AG04450 (cell line): ENCODE results near the gene TMCC1. TPM values are rescaled to one million over a fixed set of nuclear protein-coding genes. Genes with fewer than 3 reads are reported as not detected.

Experiments
- CTCF ChIA-PET: fragments of 300-600, 350-600 bp; formaldehyde crosslinking; extraction: SDS; loops from one replicate; lab custom pipeline; 2022; ENCODE audit warnings: antibody characterized with exemption, inconsistent platforms; lab: Charles Lee
- POLR2A ChIA-PET: fragments of 350-600 bp; formaldehyde crosslinking; extraction: SDS; loops from one replicate; lab custom pipeline; 2021; ENCODE audit warnings: antibody characterized with exemption, inconsistent platforms; lab: Yijun Ruan, JAX
- DNase-seq: peaks from one replicate; pipeline ENCODE4 v3.0.0-alpha.2; 2011; ENCODE audit warnings: low read depth, low spot score
- H3K27ac ChIP-seq: one replicate; pipeline ENCODE4 v1.5.1; 2012; ENCODE audit warnings: low read depth, low read length, control low read depth
- H3K27me3 ChIP-seq: one replicate; pipeline ENCODE4 v1.6.0; 2012; ENCODE audit warnings: low read length; ENCODE audit not compliant: control insufficient read depth, insufficient read depth
- H3K4me3 ChIP-seq: 2 replicates; pipeline ENCODE4 v1.5.1; 2011; ENCODE audit warnings: mild to moderate bottlenecking, low read depth, low read length, control low read depth
- H3K9me3 ChIP-seq: 2 replicates; pipeline ENCODE4 v1.5.1; 2012; ENCODE audit warnings: low read length; ENCODE audit not compliant: control insufficient read depth, insufficient read depth
- CTCF ChIP-seq: IDR thresholded peaks from 2 replicates; pipeline ENCODE4 v1.5.1; 2011; ENCODE audit warnings: low read depth, low read length, control low read depth, inconsistent platforms
- polyA plus RNA-seq: library from polyadenylated mRNA; depleted of rRNA; stranded (reverse); fragments of >200 nt; gene quantifications from 2 replicates; pipeline ENCODE4 v1.2.3, GENCODE V29; 2011

Gene TMCC1
- polyA plus RNA-seq, 1 experiment: 14.1 TPM

DNA sequence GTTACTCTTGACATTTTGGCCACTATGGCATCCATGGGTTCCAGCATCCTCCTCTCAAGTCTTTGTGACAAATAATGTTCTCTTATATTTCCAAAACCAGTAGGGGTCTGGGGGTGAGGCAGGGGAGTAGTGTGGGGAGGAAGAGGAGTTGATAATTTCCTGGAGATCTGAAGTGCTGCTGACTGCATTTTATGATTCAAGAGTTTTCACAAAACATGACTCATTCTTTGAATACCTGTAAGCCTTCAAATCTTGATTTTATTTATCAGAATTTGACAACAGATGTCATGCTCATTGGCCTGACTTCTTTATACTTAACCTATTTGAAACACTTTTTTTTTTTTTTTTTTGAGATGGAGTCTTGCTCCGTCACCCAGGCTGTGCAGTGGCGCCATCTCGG is 188.2 kb downstream of the TMCC1 start:
- ChIA-PET POLR2A (no interaction called here), CTCF (no interaction called here)
- Histone ChIP-seq H3K27me3 (no peaks in the 10 kb centered on the region), H3K4me3 (no peak overlapping the region), H3K27ac (no peak overlapping the region), H3K9me3 (no peaks in the 10 kb centered on the region)
- DNase-seq: no peak
- TF ChIP-seq CTCF: no peak

DNA sequence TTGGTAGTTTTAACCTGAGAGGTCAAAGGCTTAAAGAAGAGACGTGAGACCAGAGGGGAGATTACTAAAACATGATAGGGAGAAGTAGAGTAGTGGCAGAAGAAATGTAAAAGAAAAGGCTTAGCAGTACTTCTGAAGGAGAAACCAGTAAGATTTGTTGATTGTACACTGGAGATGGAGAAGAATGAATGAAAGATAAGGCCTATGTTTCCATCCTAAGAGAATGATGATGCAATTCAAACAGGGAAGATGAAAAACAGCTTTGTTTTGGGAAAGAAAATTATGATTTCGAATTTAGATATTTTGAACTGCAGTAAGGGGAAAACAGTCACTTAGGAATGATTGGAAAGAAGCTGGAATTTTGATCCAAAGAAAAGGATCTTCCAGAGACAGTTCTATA is 189.6 kb downstream of the TMCC1 start:
- no peak overlapping the region for H3K4me3 ChIP-seq
- TF ChIP-seq CTCF: no peak
- POLR2A ChIA-PET: no interaction called here
- no peak for DNase-seq
- CTCF ChIA-PET: interaction anchor here (1.4 kb wide), 1 partner anchor 213 kb away, joined by 3 read pairs; no protein-coding TSS in a partner anchor
- H3K9me3 ChIP-seq: no peaks in the 10 kb centered on the region
- H3K27ac ChIP-seq: no peak overlapping the region
- no peaks in the 10 kb centered on the region for H3K27me3 ChIP-seq

DNA sequence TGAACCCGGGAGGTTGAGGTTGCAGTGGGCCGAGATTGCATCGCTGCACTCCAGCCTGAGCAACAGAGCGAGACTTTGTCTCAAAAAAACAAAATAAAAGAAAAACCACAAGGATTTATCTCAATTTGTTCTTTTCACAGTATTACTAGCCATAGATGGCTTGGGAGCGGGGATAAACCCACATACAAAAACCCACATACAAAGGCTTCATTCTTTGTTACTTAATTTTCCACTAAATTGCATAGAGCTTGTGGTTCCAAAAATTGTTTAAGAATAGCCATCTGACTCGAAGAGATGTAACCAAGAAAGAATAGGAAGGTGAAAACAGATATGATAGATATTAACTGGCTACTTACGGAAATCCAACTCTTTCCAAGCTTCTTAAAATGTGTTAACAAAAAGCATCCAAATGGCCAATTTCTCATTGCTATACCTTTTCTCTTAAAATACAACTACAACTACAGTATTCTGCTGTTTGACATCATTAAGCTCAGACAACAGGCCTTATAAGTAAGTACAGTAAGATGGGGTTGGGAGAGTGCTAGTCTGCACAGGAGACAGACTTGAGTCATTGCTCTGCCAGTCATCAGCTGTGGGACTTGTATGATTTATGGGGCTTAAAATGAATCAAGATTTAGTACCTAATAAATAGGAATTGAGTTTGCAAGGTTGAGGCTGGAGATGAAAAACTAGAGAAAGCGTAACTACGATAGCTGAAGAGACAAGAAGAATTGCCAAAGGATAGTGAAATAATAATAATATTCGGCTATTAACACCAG is 190.4 kb downstream of the TMCC1 start:
- CTCF ChIA-PET: interaction anchor here (1.4 kb wide), 1 partner anchor 213 kb away, joined by 3 read pairs; no protein-coding TSS in a partner anchor
- H3K9me3 ChIP-seq: no peaks in the 10 kb centered on the region
- POLR2A ChIA-PET: no interaction called here
- no peaks in the 10 kb centered on the region for H3K27me3 ChIP-seq
- DNase-seq: no peak
- no peak overlapping the region for H3K27ac ChIP-seq
- H3K4me3 ChIP-seq: no peak overlapping the region
- no peak for TF ChIP-seq CTCF

GRCh38 chr3:129701161-129701560 is 192.3 kb downstream of the TMCC1 start:
- CTCF ChIA-PET: no interaction called here
- POLR2A ChIA-PET: no interaction called here
- no peak for DNase-seq

More at GRCh38 chr3:129701161-129701560, 192.3 kb downstream of the TMCC1 start:
- no peaks in the 10 kb centered on the region for H3K9me3 ChIP-seq
- no peak overlapping the region for H3K4me3 ChIP-seq
- no peak for TF ChIP-seq CTCF
- no peaks in the 10 kb centered on the region for H3K27me3 ChIP-seq
- no peak overlapping the region for H3K27ac ChIP-seq
